Left lung (tissue), 10 donors: ENCODE data around the gene COIL. TPM values are rescaled to one million over a fixed set of nuclear protein-coding genes. Genes with fewer than 3 reads are reported as not detected.

ENCODE experiments used
- ATAC-seq: fragments of 200-7000 bp; cut with Tn5 transposase; one replicate; pipeline ENCODE4 v1.9.1; 2020; ENCODE audit warnings: moderate library complexity
- DNase-seq, 4 donors: peaks; one replicate each; pipeline ENCODE4 v3.0.0-alpha.2; 2013 to 2020
- H3K27ac ChIP-seq, 2 donors: fragments of 200-600 bp; sonication (generic) in 1 of 2; one replicate each; pipeline versions ENCODE4 v1.5.0 to v1.8.0; 2020 to 2021
- H3K27me3 ChIP-seq, 2 donors: fragments of 200-600 bp; sonication (generic) in 1 of 2; one replicate each; pipeline versions ENCODE4 v1.5.0 to v1.8.0; 2020 to 2021
- H3K36me3 ChIP-seq, 2 donors: fragments of 200-600 bp; sonication (generic) in 1 of 2; one replicate each; pipeline versions ENCODE4 v1.5.0 to v1.8.0; 2020 to 2021
- H3K4me1 ChIP-seq, 2 donors: fragments of 200-600 bp; one replicate each; pipeline ENCODE4 v1.8.0; 2021
- H3K4me3 ChIP-seq, 2 donors: fragments of 200-600 bp; sonication (generic) in 1 of 2; one replicate each; pipeline versions ENCODE4 v1.5.0 to v1.8.0; 2020 to 2021; ENCODE audit warnings: mild to moderate bottlenecking in 1 of 2
- H3K9me3 ChIP-seq, 2 donors: fragments of 200-600 bp; sonication (generic) in 1 of 2; one replicate each; pipeline versions ENCODE4 v1.5.0 to v1.8.0; 2020 to 2021
- CTCF ChIP-seq, 2 donors: fragments of 200-600 bp; sonication (generic) in 1 of 2; IDR thresholded peaks; one replicate each; pipeline versions ENCODE4 v1.5.0 to v1.8.0; 2021; ENCODE audit warnings: antibody characterized with exemption in 2 of 2
- intact Hi-C, 2 donors: fragments of 100-400 bp; cut with DNase I; formaldehyde crosslinking; loops; one replicate each; pipeline versions ENCODE4 v1.11.2 to v1.14.2; 2022
- polyA plus RNA-seq, 6 donors: library from polyadenylated mRNA; unstranded; fragments of 120-200 nt; gene quantifications; one replicate each; pipeline ENCODE4 v1.2.1, GENCODE V29; 2013; ENCODE audit not compliant: insufficient read length in 6 of 6
- total RNA-seq, 2 donors: library from RNA; stranded (reverse); fragmentation: NEBNext Ultra II Directional; extraction: Animal tissue kit (Norgen Biotek cat#: 25700); gene quantifications; one replicate each; pipeline ENCODE4 v1.2.1, GENCODE V29; 2021
- donor health status: DM: no; HTN: yes; CAD: no.
- donor health status: DM: no; HTN: no; CAD: no.

COIL gene
- total and polyA plus RNA-seq, 8 donors: 10.9 to 33.8 (median 29.7) TPM

- no peak for DNase-seq
- no peaks in the 10 kb centered on the region for H3K27me3 ChIP-seq
- H3K9me3 ChIP-seq: no peaks in the 10 kb centered on the region
- ATAC-seq: no peak
- peak overlapping the region in 1 of 2 donors; percentile 100 for H3K27ac ChIP-seq
- H3K36me3 ChIP-seq: no peaks in the 10 kb centered on the region
- intact Hi-C loops: no loop called here
- peaks cover 0 to 48% of the 10 kb centered on the region in 2 donors for H3K4me1 ChIP-seq
- TF ChIP-seq CTCF (IDR thresholded peaks at IDR 0.05): no peak
- H3K4me3 ChIP-seq: no peak overlapping the region
Measured at GRCh38 chr17:56919717-56920116, 41.1 kb downstream of the COIL start.

- no peak for TF ChIP-seq CTCF (IDR thresholded peaks at IDR 0.05)
- Histone ChIP-seq H3K27me3 (no peaks in the 10 kb centered on the region), H3K36me3 (no peaks in the 10 kb centered on the region), H3K9me3 (no peaks in the 10 kb centered on the region), H3K4me1 (peaks cover 0 to 50% of the 10 kb centered on the region in 2 donors), H3K4me3 (no peak overlapping the region), H3K27ac (peak overlapping the region; percentile 2 to 100)
- DNase-seq: no peak
- intact Hi-C loops: no loop called here
- no peak for ATAC-seq
Measured at GRCh38 chr17:56918916-56919315, 41.9 kb downstream of the COIL start.

- ATAC-seq: no peak
- no peak for DNase-seq
- Histone ChIP-seq H3K4me1 (peaks cover 0 to 50% of the 10 kb centered on the region in 2 donors), H3K27ac (peak overlapping the region in 1 of 2 donors; percentile 100), H3K4me3 (no peak overlapping the region), H3K36me3 (no peaks in the 10 kb centered on the region), H3K27me3 (no peaks in the 10 kb centered on the region), H3K9me3 (no peaks in the 10 kb centered on the region)
- intact Hi-C loops: no loop called here
- no peak for TF ChIP-seq CTCF (IDR thresholded peaks at IDR 0.05)
Measured at GRCh38 chr17:56917559-56918296, 43.1 kb downstream of the COIL start.

GRCh38 chr17:56914581-56915273 lies 46.1 kb downstream of the COIL start:
- intact Hi-C loops: no loop called here
- H3K9me3 ChIP-seq: no peaks in the 10 kb centered on the region
- no peak for TF ChIP-seq CTCF (IDR thresholded peaks at IDR 0.05)
- peak overlapping the region; percentile 91 to 98 for H3K4me3 ChIP-seq
- ATAC-seq (peak; percentile 0), DNase-seq (no peak)
- H3K27me3 ChIP-seq: no peaks in the 10 kb centered on the region
- peaks cover 20 to 75% of the 10 kb centered on the region in 2 donors for H3K4me1 ChIP-seq
- H3K36me3 ChIP-seq: peaks cover 0 to 10% of the 10 kb centered on the region in 2 donors
- H3K27ac ChIP-seq: peak overlapping the region; percentile 93 to 100

- peaks cover 0 to 10% of the 10 kb centered on the region in 2 donors for H3K36me3 ChIP-seq
- H3K27ac ChIP-seq: peak within 1 kb of the TSS; percentile 93 to 100
- H3K4me3 ChIP-seq: peak within 1 kb of the TSS; percentile 91 to 98
- intact Hi-C loops: no loop called here
- DNase-seq (peak; percentile 88 to 98 (median 96)), ATAC-seq (peak; percentile 89)
- TF ChIP-seq CTCF (IDR thresholded peaks at IDR 0.05): no peak
- H3K9me3 ChIP-seq: no peaks in the 10 kb centered on the region
- H3K27me3 ChIP-seq: no peaks in the 10 kb centered on the region
- peaks cover 26 to 75% of the 10 kb centered on the region in 2 donors for H3K4me1 ChIP-seq
Measured at GRCh38 chr17:56913867-56914580, 46.8 kb downstream of the COIL start, which contains the start of gene TRIM25. TSS of gene TRIM25 (minus strand) at chr17:56914049. CDS start at chr17:56913988, 61 bp downstream.
